ENCODE results near the gene CDO1.
"Not testable (repeated sequence)": the region's sequence is repeated elsewhere in the genome, so short reads cannot be mapped to it uniquely, and the experiment has no call there.

Gene CDO1

GRCh38 chr5:115829913-115830312 lies 13.5 kb upstream of the CDO1 start:
- no peak for DNase-seq

DNA sequence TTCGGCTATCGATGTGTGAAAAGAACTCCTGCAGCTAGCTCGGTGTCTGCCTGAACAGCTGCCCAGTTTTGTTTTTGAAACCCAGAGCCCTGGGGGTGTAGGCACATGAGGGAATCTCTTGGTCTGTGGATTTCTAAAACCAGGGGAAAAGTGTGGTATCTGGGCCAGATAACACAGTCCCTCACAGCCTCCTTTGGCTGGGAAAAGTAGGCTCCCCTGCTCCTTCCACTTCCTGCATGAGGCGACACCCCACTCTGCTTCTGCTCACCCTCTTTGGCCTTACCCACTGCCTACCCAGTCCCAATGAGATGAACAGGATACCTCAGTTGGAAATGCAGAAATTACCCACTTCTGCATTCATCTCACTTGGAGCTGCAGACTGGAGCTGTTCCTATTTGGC lies 9.5 kb upstream of the CDO1 start:
- DNase-seq = no peak

GRCh38 chr5:115824983-115825382 lies 8.5 kb upstream of the CDO1 start:
- not testable (repeated sequence) for DNase-seq

DNA sequence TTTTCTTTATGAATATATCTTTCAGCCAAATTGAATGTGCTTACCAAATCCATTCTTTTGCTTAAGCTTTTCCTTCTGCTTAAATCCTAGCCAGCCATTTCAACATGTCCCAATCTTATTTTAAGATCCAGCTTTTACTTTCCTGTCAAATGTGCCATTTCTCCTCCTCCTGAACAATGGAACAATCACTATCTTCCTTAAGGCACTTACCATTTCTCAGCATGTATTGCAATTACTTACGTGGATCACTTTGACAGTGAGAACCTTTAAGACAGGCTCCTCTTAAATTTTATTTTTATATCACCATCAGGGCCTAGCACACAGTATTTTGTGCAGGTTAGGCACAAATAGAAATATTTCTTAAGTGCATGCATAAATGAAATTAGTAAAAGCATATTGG lies 4.4 kb upstream of the CDO1 start:
- DNase-seq = no peak

GRCh38 chr5:115818821-115819220 lies 2.4 kb upstream of the CDO1 start:
- DNase-seq = no peak

- no peak for DNase-seq
Measured at GRCh38 chr5:115817386-115817785, 927 bp upstream of the CDO1 start.

- no peak for DNase-seq
Measured at GRCh38 chr5:115815693-115816225, 700 bp downstream of the CDO1 start.

GRCh38 chr5:115815006-115815692 lies 1.3 kb downstream of the CDO1 start:
- no peak for DNase-seq

DNA sequence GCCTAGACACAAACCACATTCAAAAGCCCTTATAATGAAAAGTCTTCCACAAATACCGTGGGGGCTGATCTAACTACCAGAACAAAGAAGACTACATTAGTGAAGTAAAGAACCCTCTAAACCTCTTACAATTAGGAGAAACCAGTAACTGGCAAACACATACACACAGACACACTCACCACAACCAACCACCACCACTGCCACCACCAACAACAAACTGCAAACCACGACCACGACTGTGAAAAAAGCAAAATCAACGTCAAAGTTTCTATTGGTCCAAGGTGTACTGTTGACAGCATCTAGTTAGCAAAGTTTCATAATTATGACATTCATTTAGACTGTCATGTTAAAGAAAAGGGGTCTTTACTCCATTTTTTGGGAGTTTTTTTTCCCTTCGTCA lies 2.7 kb downstream of the CDO1 start:
- no peak for DNase-seq

DNA sequence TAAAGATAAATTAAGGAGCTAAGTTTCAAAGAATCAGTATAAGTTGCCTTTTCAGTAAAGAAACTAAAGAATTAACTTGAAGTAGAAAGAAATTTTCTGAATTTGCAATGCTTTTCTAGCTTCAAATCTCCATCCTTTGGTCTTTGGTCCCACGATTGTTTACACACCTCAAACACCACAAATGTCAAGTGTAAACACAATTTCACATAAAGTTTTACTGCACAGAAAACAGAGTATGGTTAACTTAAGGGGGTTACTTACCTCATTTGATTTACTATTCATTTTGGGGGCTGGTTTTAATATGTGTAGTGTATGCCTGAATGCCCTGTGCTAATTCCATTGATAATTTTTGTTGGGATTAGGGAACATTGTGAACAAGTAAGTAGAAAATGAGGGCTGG lies 4.1 kb downstream of the CDO1 start:
- DNase-seq = no peak

DNA sequence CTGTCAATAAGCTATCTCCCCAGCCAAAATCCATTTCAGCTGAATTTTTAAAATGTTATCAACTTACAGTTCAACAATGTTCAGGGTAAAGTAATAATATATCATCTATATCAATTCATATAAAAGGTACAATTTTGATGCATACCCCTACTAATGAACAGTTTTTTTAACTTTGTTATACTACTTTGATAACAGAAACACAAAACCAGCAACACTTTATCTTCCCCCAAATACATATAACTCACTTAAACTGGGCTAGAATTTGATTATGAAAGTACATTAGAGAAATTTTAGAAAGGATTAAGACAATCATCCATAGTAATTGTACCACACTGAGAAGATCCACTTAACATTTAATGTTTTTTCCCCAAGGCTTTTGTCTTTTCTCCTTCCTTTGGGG lies 5.1 kb downstream of the CDO1 start:
- no peak for DNase-seq

DNA sequence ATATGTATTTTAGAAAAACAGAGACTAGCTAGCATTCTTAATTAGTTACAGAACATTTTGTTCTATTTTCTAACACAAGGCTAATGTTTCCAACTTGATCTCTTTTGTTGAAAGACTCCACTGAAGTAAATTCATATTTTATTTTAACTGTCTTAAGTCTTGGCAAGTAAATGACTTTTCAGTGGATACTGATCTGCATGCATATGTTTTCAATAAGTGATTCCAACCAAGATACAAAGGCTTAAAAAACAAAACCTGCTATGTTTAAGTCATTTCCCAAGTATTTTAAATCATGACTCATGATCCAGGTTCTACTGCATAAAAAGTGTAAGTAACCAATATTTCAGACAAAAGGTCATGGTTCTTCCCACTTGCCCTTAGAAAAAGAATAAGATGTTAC lies 5.7 kb downstream of the CDO1 start:
- no peak for DNase-seq

DNA sequence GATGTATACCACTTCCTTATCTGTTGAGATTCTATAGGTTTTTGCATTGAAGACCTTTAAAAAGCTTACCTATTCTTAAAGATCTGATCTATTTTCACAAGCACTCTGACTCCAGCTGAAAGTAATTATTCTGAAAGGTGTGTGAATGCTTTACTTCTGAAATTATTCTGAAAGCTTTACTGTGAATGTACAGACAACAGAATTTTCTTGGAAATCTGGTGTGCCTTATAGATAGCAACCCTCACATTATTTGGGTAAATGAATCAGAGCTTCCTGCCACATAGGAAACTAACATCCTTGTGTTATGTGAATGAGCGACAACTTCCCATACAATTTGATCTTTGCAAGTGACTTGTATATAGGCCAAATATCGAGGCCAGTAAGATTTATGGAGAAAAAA lies 6.5 kb downstream of the CDO1 start:
- DNase-seq = no peak

- not testable (repeated sequence) for DNase-seq
Measured at GRCh38 chr5:115808066-115808465, 8.4 kb downstream of the CDO1 start.

DNA sequence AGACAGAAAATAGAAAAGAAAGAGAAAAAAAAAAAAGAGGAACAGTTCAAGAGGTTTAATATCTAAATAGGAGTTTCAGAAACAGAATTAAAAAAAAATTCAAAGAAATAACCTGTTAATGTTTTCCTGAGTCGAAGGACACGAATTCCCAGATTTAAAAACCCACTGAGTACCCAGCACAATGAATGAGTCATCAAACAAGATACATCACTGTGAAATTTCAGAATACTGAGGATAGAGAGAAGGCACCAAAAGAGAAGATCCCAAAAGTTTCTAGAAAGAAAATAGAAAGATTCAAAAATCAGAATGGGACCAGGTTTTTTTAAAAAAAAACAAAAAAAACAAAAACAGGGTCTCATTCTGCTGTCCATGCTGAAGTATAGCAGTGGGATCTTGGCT lies 8.8 kb downstream of the CDO1 start:
- no peak for DNase-seq

DNA sequence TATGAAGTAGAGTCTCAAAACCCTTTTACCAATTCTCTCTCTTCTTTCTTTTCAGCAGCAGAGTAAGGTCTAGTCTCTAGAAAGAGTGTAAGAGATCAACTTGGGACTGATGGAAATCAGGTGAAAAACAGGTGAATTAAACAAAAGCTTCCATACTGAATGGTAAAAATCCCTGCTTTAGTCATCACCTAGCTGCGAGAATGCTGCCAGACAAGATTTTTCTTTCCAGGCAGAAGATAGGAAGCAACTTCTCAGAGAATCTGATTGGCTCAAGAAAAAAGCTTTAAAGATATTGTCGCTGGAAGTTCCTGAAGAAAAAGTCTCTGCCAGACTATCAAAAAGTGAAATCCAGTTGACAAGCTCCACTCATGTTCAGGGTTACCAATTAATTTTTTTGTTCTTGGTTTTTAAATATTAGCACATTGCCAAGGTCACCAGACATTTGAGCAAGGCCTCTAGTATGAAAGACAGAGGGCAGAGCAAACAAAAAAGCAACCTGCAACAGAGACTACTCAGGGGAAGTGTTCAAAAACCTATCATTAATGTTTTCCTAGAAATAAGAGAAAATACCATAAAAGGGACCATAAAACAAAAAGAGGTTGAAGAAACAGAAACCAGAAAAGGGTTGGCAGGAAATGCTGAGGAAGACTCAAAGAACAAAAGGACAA lies 9.3 kb downstream of the CDO1 start:
- DNase-seq = no peak

GRCh38 chr5:115801984-115802383 lies 14.5 kb downstream of the CDO1 start:
- DNase-seq = no peak

- DNase-seq = no peak
Measured at GRCh38 chr5:115801152-115801551, 15.3 kb downstream of the CDO1 start.

GRCh38 chr5:115800108-115800507 lies 16.4 kb downstream of the CDO1 start:
- no peak for DNase-seq

- no peak for DNase-seq
Measured at GRCh38 chr5:115798252-115798651, 18.2 kb downstream of the CDO1 start.

GRCh38 chr5:115796656-115797055 lies 19.8 kb downstream of the CDO1 start:
- no peak for DNase-seq

DNA sequence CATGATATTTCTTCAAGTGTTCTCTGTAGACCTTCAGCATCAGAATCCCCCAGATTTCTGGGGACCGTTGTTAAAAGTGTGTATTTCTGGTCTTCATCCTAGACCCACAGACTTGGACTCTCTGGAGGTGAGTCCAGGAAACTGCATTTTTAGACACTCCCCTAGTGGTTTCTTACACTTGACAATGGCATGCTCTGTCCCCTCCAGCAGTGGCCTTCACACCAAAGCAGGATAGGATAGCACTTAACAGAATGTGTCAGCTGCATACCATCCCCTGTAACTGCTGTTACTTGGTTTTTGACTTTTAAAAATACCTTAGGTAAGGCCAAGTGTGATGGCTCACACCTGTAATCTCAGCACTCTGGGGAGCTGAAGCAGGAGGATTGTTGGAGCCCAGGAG lies 20.8 kb downstream of the CDO1 start:
- no peak for DNase-seq

DNA sequence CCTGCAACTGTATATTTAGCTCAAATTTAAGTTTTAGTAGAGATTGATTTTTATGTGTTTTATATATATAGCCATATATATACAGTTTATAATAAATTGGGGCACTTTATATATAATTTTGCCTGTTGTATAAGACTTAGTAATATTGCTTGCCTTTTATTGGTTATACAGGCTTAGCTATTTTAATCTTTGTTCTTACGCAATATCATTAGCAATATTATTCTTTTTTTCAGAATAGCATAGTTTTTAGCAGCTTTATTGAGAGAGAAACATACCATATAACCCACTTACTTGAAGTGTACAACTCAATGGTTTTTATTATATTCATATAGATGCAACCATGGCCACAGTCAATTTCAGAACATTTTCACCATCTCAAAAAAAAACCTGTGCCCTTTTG lies 28.0 kb downstream of the CDO1 start:
- no peak for DNase-seq

DNA sequence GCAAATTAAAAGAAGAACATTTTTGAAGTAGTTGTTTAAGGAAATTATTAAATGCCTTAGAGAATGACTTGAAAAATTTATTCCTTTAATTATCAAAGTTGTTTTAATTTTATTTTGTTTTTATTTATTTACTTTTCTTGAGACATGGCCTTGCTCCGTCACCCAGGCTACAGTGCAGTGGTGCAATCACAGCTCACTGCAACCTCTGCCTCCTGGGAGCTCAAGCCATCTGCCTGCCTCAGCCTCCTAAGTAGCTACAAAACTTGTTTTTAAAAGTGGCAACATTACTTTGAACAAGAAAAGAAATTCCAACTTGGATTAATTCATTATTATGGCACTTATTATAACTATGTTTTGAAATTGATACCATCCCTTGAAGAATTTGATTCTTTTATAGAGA lies 29.0 kb downstream of the CDO1 start:
- DNase-seq = no peak

All from NCI-H2081 (cell line).